Umbilical cord (tissue), 2 donors: ENCODE data around the gene SOX8. TPM values are rescaled to one million over a fixed set of nuclear protein-coding genes. Genes with fewer than 3 reads are reported as not detected.
A peak's percentile ranks its signal among the peaks of the same experiment; 100 is the strongest.

Source experiments
- DNase-seq: peaks from one replicate; pipeline ENCODE4 v3.0.0-alpha.2; 2015; ENCODE audit warnings: low spot score
- total RNA-seq: library from RNA; depleted of rRNA; stranded (reverse); fragments of >200 nt; gene quantifications from one replicate; pipeline ENCODE4 v1.2.3, GENCODE V29; 2014; ENCODE audit warnings: low replicate concordance; ENCODE audit not compliant: insufficient read depth

The SOX8 gene
- total RNA-seq, 1 donor from 2014 or later: 5.8 TPM

GRCh38 chr16:1006781-1007180, 25.2 kb downstream of the SOX8 start:
- DNase-seq: no peak

DNA sequence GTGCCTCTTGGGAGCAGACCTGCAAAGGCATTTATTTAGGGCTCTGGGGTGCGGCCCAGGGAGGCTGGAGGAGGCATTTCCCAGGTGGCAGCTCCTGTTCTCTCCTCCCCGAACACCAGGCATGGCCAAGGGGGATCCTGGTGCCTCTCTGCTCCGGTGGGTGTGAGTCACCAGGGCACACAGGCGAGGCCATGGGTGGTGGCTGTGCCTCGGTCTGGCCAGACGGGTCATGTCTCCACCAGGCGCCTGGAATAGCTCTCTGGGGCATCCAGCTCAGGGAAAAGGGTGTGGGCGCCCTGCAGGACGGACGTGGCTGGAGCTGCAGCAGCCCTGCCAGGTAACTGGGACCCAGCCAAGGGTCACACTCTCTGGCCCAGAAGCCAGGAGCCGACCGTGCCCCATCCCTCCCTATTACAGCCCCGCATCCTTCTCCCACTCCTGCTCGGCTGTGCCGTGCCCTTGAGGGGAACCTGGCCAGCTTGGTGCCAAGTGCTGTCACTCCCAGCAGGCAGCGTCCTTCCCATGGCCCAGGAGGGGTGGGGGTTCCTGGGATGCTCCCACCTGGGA, 25.8 kb downstream of the SOX8 start:
- DNase-seq: no peak

GRCh38 chr16:1008085-1008484, 26.5 kb downstream of the SOX8 start:
- DNase-seq: no peak

GRCh38 chr16:1009358-1010150, 28.0 kb downstream of the SOX8 start:
- no peak for DNase-seq

- DNase-seq: peak; percentile 43
Measured at GRCh38 chr16:1010251-1010650, 28.7 kb downstream of the SOX8 start.

GRCh38 chr16:1010815-1011214, 29.2 kb downstream of the SOX8 start:
- DNase-seq: no peak

GRCh38 chr16:1011316-1012082, 29.9 kb downstream of the SOX8 start:
- no peak for DNase-seq

DNA sequence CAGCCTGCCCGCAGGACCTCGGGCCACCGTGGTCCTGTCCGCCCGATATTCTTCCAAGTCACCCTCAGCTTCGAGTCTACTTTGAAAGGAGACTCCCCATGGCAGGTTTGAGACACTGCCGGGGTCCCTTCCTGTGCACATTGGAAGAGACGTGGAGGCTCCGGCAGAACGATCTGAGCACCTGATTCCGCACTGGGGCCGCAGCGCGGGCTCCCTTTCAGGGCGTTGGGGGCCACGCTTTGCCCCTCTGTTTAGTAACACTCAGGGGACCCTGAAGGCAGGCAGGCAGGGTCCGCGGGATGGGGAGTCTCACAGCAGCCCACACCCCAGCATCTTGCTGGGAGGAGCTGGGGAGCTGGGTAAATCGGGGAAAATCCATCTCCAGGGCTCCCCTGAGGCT, 30.6 kb downstream of the SOX8 start:
- DNase-seq: no peak

DNA sequence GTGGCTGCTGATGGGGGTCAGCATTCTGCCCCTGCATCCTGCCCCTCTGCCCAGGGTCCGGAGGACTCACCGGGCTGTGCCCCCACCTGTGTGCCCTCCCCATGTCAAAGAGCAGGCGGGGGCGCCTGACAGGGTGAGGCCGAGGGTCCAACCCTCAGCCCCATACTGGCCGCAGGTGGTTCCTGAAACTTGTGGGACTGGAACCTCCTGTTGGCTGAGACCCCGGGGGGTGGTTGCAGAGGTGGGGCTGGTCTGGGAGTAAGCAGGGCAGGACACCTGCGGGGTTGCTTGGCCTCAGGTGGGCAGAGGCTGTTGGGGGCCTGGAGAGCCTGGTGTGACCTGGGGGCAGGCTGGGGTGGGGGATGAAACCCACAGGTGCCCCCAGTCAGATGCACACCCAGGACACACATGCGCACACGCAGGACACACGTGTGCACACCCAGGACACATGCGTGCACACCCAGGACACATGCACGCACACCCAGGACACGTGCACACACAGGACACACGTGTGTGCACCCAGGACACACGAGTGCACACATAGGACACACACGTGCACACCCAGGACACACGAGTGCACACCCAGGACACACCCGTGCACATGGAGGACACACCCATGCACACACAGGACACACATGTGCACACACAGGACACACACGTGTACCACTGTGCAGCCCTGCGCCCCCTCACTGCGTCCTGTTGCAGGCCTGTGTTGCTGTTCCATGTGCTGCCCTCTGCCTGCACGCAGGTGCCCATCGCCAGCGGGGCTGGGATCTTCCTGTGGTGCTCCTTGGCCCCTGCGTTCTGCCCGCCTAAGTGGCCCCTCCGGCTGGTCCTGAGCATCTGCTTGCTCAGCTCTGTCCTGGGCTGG, 31.4 kb downstream of the SOX8 start:
- DNase-seq: no peak

DNA sequence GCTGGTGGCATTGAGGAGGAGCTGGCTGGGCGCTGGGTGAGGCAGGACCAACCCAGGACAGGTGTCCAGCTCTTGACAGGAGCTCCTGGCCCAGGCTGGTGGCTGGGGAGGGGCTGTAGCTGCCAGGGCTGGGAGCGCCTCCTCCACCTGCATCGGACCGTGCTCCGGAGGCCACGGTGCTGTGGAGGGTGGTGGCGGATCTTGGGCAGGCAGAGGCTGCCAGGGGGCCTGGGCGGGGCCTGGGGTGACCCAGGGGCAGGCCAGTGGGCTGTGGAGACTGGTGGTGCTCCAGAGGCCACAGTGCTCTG, 32.0 kb downstream of the SOX8 start:
- DNase-seq: no peak

GRCh38 chr16:1014221-1014620, 32.7 kb downstream of the SOX8 start:
- DNase-seq: no peak

GRCh38 chr16:1014771-1015495, 33.4 kb downstream of the SOX8 start:
- DNase-seq: peak; percentile 76

DNA sequence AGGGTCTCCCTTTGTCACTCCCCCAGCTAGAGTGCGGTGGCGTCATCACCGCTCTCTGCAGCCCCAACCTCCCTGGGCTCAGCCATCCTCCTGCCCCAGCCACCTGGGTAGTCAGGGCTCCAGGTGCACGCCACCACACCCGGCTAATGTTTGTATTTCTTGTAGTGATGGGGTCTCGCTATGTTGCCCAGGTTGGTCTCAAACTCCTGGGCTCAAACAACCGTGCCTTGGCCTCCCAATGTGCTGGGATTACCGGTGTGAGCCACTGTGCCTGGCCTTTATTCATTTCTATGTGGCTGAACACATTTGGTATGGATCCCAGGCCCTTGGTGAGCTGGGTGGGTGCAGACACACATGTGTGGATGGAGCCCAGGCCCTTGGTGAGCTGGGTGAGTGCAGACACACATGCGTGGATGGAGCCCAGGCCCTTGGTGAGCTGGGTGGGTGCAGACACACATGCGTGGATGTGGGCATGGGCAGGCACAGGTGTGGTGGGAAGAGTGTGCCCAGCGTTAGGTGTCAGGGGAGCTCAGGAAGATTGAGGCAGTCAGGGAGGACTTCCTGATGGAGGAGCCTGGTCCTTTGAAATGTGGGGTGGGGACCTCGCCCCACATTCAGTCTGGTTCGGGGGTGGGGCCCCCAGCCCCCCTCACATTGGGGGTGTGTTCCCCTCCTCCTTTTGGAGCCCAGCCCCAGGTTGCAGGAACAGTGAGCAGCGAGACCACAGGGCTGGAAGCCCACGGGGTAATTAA, 37.1 kb downstream of the SOX8 start:
- DNase-seq: no peak

- peak; percentile 75 for DNase-seq
Measured at GRCh38 chr16:1019231-1020090, 37.9 kb downstream of the SOX8 start.

DNA sequence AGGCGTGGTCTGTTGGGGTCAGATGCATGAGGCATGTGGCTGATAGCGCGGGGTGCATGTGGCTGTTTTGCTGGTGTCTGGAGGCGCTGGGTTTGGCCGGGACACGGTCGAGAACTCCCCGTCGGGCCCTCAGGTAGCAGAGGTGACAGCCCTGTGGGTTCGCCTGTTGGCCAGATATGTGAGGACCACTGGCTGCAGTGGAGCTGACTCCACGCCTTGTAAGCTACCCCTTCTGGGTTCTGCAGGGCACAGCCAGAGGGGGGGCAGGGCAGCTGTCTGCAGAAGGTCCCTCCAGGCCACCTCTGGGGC, 38.5 kb downstream of the SOX8 start:
- no peak for DNase-seq

DNA sequence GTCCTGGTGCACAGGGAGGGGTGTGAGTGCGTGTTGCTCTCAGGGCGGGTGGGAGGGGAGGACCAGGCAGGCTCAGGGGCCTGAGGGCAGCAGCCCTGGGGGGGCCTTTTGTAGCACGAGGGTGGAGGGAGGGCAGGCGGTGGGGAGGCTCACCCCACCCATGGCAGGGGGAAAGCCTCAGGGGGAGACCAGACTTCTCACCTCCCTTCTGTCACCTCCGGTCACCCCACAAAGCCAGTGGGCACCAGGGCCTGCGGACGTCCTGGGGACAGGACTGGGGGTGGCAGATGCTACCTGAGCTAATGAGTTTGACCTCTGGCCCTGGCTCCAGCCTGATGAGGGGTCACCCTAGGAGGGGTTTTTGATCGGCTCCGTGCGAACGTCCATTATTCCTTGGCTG, 39.0 kb downstream of the SOX8 start:
- DNase-seq: no peak

DNA sequence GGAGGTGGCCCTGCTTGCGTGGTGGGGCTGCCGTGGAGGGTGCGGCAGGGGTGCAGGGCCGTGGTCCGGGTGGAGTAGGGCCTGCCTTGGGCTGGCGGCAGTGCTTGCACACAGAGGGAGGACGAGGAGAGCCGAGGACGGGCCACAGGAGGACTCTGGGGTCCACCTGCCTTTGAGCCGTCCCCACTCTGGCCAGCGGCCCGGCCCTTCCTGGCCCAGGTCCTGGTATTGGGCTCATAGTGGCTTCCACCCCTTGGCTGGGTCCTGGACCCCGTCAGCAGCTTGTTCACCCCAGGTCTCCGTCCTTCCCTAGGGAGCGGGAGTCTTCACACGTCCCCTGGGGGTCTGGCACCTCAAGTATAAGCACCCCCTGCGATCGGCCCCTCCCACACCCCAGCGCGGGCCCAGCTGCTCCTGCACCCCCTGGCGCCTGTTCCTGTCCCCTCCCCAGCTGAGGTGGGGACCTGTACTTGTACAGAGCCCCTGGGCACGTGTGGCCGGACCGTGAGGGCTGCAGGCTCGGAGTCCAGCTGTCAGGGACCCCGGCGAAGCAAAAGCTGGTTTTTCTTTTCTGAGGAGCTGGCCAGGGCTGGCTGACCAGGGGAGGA, 40.1 kb downstream of the SOX8 start:
- DNase-seq: no peak

DNA sequence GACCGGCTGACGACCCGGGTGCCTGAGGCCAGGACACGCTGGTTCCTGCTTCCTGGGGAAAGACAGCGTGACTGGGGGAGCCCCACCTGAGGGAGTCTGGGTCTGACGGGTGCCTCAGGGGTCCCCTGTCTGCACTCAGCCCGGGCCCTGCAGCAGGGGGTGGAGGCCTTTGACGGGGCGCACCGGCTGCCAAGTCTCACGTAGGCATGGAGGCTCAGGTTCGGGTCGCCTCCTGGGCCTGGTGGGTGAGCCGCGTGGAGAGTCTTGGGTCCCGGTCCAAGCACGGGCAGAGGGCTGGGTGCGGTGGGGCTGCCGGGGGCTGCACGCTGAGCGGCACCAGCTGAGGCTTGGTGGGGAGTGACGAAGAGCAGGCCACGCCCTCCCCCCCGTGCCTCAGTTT, 40.9 kb downstream of the SOX8 start:
- no peak for DNase-seq

DNA sequence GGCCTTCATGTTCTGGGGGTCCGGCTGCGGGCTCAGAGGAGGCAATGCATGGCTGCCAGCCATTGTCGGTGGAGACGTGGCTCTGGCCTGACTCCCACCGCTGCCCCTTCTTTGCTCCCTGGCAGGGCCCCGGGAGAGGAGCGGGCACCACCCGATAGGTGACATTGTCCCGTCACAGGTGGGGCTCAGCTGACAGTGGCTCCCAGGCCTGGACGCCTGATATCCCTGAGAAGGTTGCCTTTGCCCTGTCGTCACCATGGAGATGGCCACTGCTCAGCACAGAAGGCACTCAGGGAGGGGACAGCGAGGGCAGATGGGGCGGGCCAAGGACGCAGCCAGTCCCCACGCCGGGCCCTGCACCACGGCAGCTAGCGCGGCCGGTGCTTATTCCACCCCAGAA, 42.6 kb downstream of the SOX8 start:
- no peak for DNase-seq
